Endothelial cell of umbilical vein (primary cell): Measurements from ENCODE around the gene DHRS1. TPM values are rescaled to one million over a fixed set of nuclear protein-coding genes. Genes with fewer than 3 reads are reported as not detected.
A peak's percentile ranks its signal among the peaks of the same experiment; 100 is the strongest.

Experiments used
- BruUV-seq: library from RNA; stranded (reverse); fragments of 400-500 nt; replicated peaks from 2 replicates; lab custom pipeline; 2021; lab: Mats Ljungman, UMichigan
- CTCF ChIA-PET: fragments of 300-600, 350-600 bp; sonication (Branson Sonifier 250); formaldehyde crosslinking; loops from one replicate; lab custom pipeline; 2021; ENCODE audit warnings: antibody characterized with exemption, inconsistent platforms; lab: Charles Lee
- POLR2A ChIA-PET: fragments of 300-600, 350-600 bp; sonication (Branson Sonifier 250); formaldehyde crosslinking; loops from one replicate; lab custom pipeline; 2021; ENCODE audit warnings: antibody characterized with exemption, inconsistent platforms; lab: Charles Lee
- DNase-seq: peaks from one replicate; pipeline ENCODE4 v3.0.0-alpha.2; 2011; ENCODE audit warnings: low read depth, low spot score
- FAIRE-seq: peaks from 2 replicates; lab custom pipeline; 2011; peaks lifted over from hg19 to GRCh38; lab: Jason Lieb, UNC
- H2AFZ ChIP-seq: 2 replicates; pipeline ENCODE4 v1.6.0; 2012; ENCODE audit warnings: low read depth, low read length, control low read depth, inconsistent platforms
- H3K27ac ChIP-seq: 2 replicates; pipeline ENCODE4 v1.5.1; 2011; ENCODE audit warnings: low read depth, mild to moderate bottlenecking, control low read depth, low read length, moderate library complexity; ENCODE audit not compliant: insufficient read depth
- H3K27me3 ChIP-seq, 2 experiments: 2 replicates each; pipeline versions ENCODE4 v1.6.0 to v1.6.1; 2011; ENCODE audit warnings: low read length in 2 of 2, mixed read lengths in 1 of 2; ENCODE audit not compliant: control insufficient read depth in 2 of 2, insufficient read depth in 2 of 2
- H3K36me3 ChIP-seq, 2 experiments: 2 replicates in 1 of 2; 3 replicates in 1 of 2; pipeline ENCODE4 v1.5.1; 2011; ENCODE audit warnings: low read length in 2 of 2, mild to moderate bottlenecking in 1 of 2, moderate library complexity in 1 of 2; ENCODE audit not compliant: control insufficient read depth in 2 of 2, insufficient read depth in 2 of 2; ENCODE audit errors: extremely low read depth in 1 of 2
- H3K4me1 ChIP-seq: 3 replicates; pipeline ENCODE4 v1.5.1; 2011; ENCODE audit warnings: mild to moderate bottlenecking, low read length; ENCODE audit not compliant: control insufficient read depth, insufficient read depth; ENCODE audit errors: extremely low read depth
- H3K4me2 ChIP-seq: 2 replicates; pipeline ENCODE4 v1.6.1; 2011; ENCODE audit warnings: low read length, control low read depth, mixed read lengths; ENCODE audit not compliant: insufficient read depth
- H3K4me3 ChIP-seq, 3 experiments: fragments of 200-600 bp in 1 of 3; sonication (generic), shearing (Covaris generic) in 1 of 3; replicated peaks in 1 of 3; 2 replicates each; pipeline ENCODE4 v1.5.1; 2011 to 2016; ENCODE audit warnings: control low read depth in 3 of 3, low read length in 3 of 3, mild to moderate bottlenecking in 2 of 3, inconsistent platforms in 1 of 3, low read depth in 1 of 3, moderate library complexity in 1 of 3; ENCODE audit not compliant: insufficient read depth in 1 of 3
- H3K79me2 ChIP-seq: 2 replicates; pipeline ENCODE4 v1.6.0; 2012; ENCODE audit warnings: low read length, inconsistent platforms; ENCODE audit not compliant: control insufficient read depth, insufficient read depth
- H3K9ac ChIP-seq: replicated peaks from 2 replicates; pipeline ENCODE3; 2011; ENCODE audit warnings: low read length, control low read depth; ENCODE audit not compliant: insufficient read depth; ENCODE audit errors: extremely low read depth
- H3K9me1 ChIP-seq: replicated peaks from 3 replicates; pipeline ENCODE4 v1.6.0; 2011; ENCODE audit warnings: mild to moderate bottlenecking, low read length; ENCODE audit not compliant: control insufficient read depth, insufficient read depth; ENCODE audit errors: extremely low read depth
- H3K9me3 ChIP-seq: replicated peaks from 2 replicates; pipeline ENCODE4 v1.5.1; 2012; ENCODE audit warnings: low read length, inconsistent platforms; ENCODE audit not compliant: control insufficient read depth, insufficient read depth
- H4K20me1 ChIP-seq: replicated peaks from 2 replicates; pipeline ENCODE3; 2011; ENCODE audit warnings: mild to moderate bottlenecking, low read length; ENCODE audit not compliant: control insufficient read depth, insufficient read depth; ENCODE audit errors: extremely low read depth
- FOS ChIP-seq: IDR thresholded peaks from 2 replicates; pipeline ENCODE4 v1.6.1; 2011; ENCODE audit warnings: mild to moderate bottlenecking, low read length, moderate library complexity, borderline replicate concordance; ENCODE audit not compliant: insufficient read depth
- GATA2 ChIP-seq: IDR thresholded peaks from 2 replicates; pipeline ENCODE4 v1.7.0; 2011; ENCODE audit warnings: low read depth, mild to moderate bottlenecking, moderate library complexity, mixed read lengths, low read length; ENCODE audit not compliant: insufficient read length, insufficient read depth
- MYC ChIP-seq: IDR thresholded peaks from one replicate; pipeline ENCODE4 v1.6.1; 2011; ENCODE audit warnings: mild to moderate bottlenecking, low read depth, low read length
- dilution Hi-C: fragments of 300-500 bp; cut with MboI; formaldehyde crosslinking; loops from one replicate; pipeline ENCODE4 v1.15.0; 2019; ENCODE audit warnings: low sequenced_read_pairs; ENCODE audit not compliant: extremely low pct_ligation_motif_present
- intact Hi-C: fragments of 100-400 bp; cut with micrococcal nuclease; formaldehyde crosslinking; loops from one replicate; pipeline ENCODE4 v1.10.0; 2022
- polyA plus RNA-seq, 4 experiments: library from polyadenylated mRNA; depleted of rRNA in 3 of 4; stranded (reverse) in 3 of 4; unstranded in 1 of 4; fragments of >200 nt; gene quantifications; 2 replicates each; pipeline versions ENCODE4 v1.2.1 to v1.2.3, GENCODE V29; 2011 to 2012; ENCODE audit warnings: missing spikeins in 1 of 4
- total RNA-seq: library from RNA; stranded (reverse); gene quantifications from 2 replicates; pipeline ENCODE4 v1.2.3, GENCODE V29; 2021
- TF ChIP-seq, protein P1 (sequence below), 2 donors: IDR thresholded peaks; 1 replicate in 1 of 2; 2 replicates in 1 of 2; pipeline ENCODE4 v1.5.1; 2011; ENCODE audit warnings: low read length in 2 of 2, mild to moderate bottlenecking in 2 of 2, moderate library complexity in 2 of 2, control low read depth in 1 of 2, inconsistent platforms in 1 of 2, low read depth in 1 of 2; ENCODE audit not compliant: insufficient read depth in 1 of 2; ENCODE audit errors: extremely low read depth in 1 of 2
- TF ChIP-seq, protein P2 (sequence below): IDR thresholded peaks from 2 replicates; pipeline ENCODE4 v1.6.1; 2011; ENCODE audit not compliant: insufficient read depth, insufficient read length

Gene DHRS1
- total and polyA plus RNA-seq, 2 donors (not counting 3 experiments of a cell fraction or from before 2014, with no cell fraction given): 18.0 to 69.5 TPM

DNA sequence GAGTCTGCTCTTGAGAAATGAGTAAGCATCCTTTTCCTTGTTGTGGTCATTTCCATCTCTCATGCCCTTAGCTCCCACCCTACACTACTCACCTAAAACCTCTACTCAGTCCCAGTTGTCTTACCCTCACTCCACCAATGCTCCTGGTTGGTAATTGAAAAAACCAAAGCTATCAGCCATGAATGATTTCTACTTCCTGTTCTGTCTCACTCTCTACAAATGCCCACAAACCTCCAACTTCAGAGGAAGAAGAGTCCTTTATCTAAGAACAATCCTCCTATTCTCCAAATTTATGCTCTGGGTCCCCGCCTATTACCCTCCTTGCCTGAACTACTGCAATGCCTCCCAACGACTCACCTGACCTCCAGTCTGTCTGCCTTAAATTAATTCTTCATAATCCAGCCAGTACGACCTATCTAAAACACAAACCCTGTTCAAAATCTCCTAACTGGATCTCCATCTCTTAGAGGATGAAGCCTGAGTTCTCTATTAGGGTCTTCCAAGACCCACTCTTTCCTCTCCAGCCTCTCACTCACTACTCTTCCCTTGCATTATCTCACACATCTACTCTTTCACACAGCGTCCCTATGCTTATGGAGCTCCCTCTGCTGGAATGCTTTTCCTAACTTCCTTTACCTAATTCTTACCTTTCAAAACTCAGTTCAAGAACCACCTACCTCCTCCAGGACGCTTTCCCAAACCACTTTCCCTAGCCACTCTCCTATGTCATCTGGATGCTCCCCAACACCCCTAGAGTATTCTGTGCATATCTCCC, 2.2 kb downstream of the DHRS1 start:
- H3K4me1 ChIP-seq: peaks cover 22% of the 10 kb centered on the region
- FAIRE-seq (no peak), DNase-seq (peak; percentile 40)
- no peaks in the 10 kb centered on the region for H4K20me1 ChIP-seq
- no peak overlapping the region for H3K4me3 ChIP-seq
- TF ChIP-seq, protein P1, sequence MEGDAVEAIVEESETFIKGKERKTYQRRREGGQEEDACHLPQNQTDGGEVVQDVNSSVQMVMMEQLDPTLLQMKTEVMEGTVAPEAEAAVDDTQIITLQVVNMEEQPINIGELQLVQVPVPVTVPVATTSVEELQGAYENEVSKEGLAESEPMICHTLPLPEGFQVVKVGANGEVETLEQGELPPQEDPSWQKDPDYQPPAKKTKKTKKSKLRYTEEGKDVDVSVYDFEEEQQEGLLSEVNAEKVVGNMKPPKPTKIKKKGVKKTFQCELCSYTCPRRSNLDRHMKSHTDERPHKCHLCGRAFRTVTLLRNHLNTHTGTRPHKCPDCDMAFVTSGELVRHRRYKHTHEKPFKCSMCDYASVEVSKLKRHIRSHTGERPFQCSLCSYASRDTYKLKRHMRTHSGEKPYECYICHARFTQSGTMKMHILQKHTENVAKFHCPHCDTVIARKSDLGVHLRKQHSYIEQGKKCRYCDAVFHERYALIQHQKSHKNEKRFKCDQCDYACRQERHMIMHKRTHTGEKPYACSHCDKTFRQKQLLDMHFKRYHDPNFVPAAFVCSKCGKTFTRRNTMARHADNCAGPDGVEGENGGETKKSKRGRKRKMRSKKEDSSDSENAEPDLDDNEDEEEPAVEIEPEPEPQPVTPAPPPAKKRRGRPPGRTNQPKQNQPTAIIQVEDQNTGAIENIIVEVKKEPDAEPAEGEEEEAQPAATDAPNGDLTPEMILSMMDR (IDR thresholded peaks at IDR 0.05; ENCODE audit: extremely low read depth in 1 of 2, insufficient read depth in 1 of 2, low read depth in 1 of 2, low read length in 2 of 2): peak; percentile 13 to 45
- TF ChIP-seq MYC (no peak), FOS (no peak), GATA2 (peak; percentile 56)
- TF ChIP-seq, protein P2, sequence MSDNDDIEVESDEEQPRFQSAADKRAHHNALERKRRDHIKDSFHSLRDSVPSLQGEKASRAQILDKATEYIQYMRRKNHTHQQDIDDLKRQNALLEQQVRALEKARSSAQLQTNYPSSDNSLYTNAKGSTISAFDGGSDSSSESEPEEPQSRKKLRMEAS: no peak
- ChIA-PET CTCF (interaction anchor here (0.7 to 5.5 kb wide), 30 partner anchors 12 to 284 kb away, joined by 3 to 199 read pairs (median 8); partner anchors contain the start of genes CHMP4A, CIDEB, IPO4 and IRF9), POLR2A (interaction anchor here (0.6 to 1.5 kb wide), 3 partner anchors 55 to 82 kb away, joined by 3 to 7 read pairs (median 3); partner anchors contain the start of genes MDP1 and TINF2)
- H3K27me3 ChIP-seq: no peaks in the 10 kb centered on the region
- no peak overlapping the region for H3K4me2 ChIP-seq
- H3K79me2 ChIP-seq: peaks cover 11% of the 10 kb centered on the region
- no peaks in the 10 kb centered on the region for H3K9me1 ChIP-seq
- no peak overlapping the region for H2AFZ ChIP-seq
- BruUV-seq: no TSS peak
- no peak overlapping the region for H3K9ac ChIP-seq
- peaks cover 5 to 11% of the 10 kb centered on the region in 2 experiments for H3K36me3 ChIP-seq
- intact Hi-C loops: loop anchor here (1.0 to 5.0 kb wide), 4 partner anchors 109 to 239 kb away; partner anchors contain the start of genes IPO4, IRF9, PSME2 and RNF31
- H3K27ac ChIP-seq: no peak overlapping the region
- dilution Hi-C loops: no loop called here
- H3K9me3 ChIP-seq: no peaks in the 10 kb centered on the region
